MM.1S (cell line): ENCODE results near the gene MBTPS1.

Source experiments
- DNase-seq: peaks from one replicate; pipeline ENCODE4 v3.0.0-alpha.2; 2015
- H2AFZ ChIP-seq: fragments of 300-600 bp; sonication (generic); 2 replicates; pipeline ENCODE4 v1.6.0; 2016; ENCODE audit warnings: antibody characterized with exemption, low read length
- H3F3A ChIP-seq: fragments of 300-600 bp; sonication (generic); 2 replicates; pipeline ENCODE4 v1.6.1; 2016; ENCODE audit warnings: mild to moderate bottlenecking, antibody characterized with exemption, low read length, moderate library complexity, mixed read lengths; ENCODE audit not compliant: insufficient read depth
- H3K27ac ChIP-seq: fragments of 300-600 bp; sonication (generic); 2 replicates; pipeline ENCODE4 v1.5.1; 2016; ENCODE audit warnings: mild to moderate bottlenecking, low read length
- H3K27me3 ChIP-seq: fragments of 300-600 bp; sonication (generic); replicated peaks from 2 replicates; pipeline ENCODE4 v1.6.0; 2016; ENCODE audit warnings: low read length; ENCODE audit not compliant: insufficient read depth
- H3K36me3 ChIP-seq: fragments of 300-600 bp; sonication (generic); replicated peaks from 2 replicates; pipeline ENCODE4 v1.6.1; 2016; ENCODE audit warnings: mild to moderate bottlenecking, low read length, mixed read lengths; ENCODE audit not compliant: insufficient read depth
- H3K4me1 ChIP-seq: fragments of 300-600 bp; sonication (generic); 2 replicates; pipeline ENCODE4 v1.6.1; 2016; ENCODE audit warnings: low read length, mixed read lengths
- H3K4me2 ChIP-seq: fragments of 300-600 bp; sonication (generic); 2 replicates; pipeline ENCODE4 v1.6.0; 2016; ENCODE audit warnings: low read depth, low read length
- H3K4me3 ChIP-seq: fragments of 300-600 bp; sonication (generic); 2 replicates; pipeline ENCODE4 v1.5.1; 2016; ENCODE audit warnings: low read length, mixed read lengths
- H3K79me2 ChIP-seq: fragments of 300-600 bp; sonication (generic); 2 replicates; pipeline ENCODE4 v1.6.1; 2016; ENCODE audit warnings: mixed run types, low read length, mixed read lengths
- H3K9ac ChIP-seq: fragments of 300-600 bp; sonication (generic); 2 replicates; pipeline ENCODE4 v1.6.1; 2016; ENCODE audit warnings: low read length, mixed read lengths
- H3K9me2 ChIP-seq: fragments of 300-600 bp; sonication (generic); replicated peaks from 2 replicates; pipeline ENCODE4 v1.6.1; 2016; ENCODE audit warnings: mild to moderate bottlenecking, low read length, mixed read lengths; ENCODE audit not compliant: insufficient read depth
- H3K9me3 ChIP-seq: fragments of 300-600 bp; sonication (generic); replicated peaks from 2 replicates; pipeline ENCODE4 v1.6.1; 2016; ENCODE audit warnings: mild to moderate bottlenecking, low read length, mixed read lengths; ENCODE audit not compliant: insufficient read depth
- H4K20me1 ChIP-seq: fragments of 300-600 bp; sonication (generic); 2 replicates; pipeline ENCODE4 v1.6.1; 2016; ENCODE audit warnings: mild to moderate bottlenecking, low read length, moderate library complexity, mixed read lengths; ENCODE audit not compliant: insufficient read depth
- EZH2 ChIP-seq: fragments of 300-600 bp; sonication (generic); optimal IDR thresholded peaks from 2 replicates; pipeline ENCODE3; 2017; ENCODE audit warnings: low read depth, mild to moderate bottlenecking, antibody characterized with exemption, low read length, mixed read lengths
- EZH2phosphoT487 ChIP-seq: fragments of 300-600 bp; sonication (generic); IDR thresholded peaks from 2 replicates; pipeline ENCODE4 v1.6.1; 2018; ENCODE audit warnings: antibody characterized with exemption, low read length
- TF ChIP-seq, protein P1 (sequence below): fragments of 300-600 bp; sonication (generic); IDR thresholded peaks from 2 replicates; pipeline ENCODE4 v1.5.1; 2016; ENCODE audit warnings: antibody characterized with exemption, low read length, mixed read lengths

The MBTPS1 gene

DNA sequence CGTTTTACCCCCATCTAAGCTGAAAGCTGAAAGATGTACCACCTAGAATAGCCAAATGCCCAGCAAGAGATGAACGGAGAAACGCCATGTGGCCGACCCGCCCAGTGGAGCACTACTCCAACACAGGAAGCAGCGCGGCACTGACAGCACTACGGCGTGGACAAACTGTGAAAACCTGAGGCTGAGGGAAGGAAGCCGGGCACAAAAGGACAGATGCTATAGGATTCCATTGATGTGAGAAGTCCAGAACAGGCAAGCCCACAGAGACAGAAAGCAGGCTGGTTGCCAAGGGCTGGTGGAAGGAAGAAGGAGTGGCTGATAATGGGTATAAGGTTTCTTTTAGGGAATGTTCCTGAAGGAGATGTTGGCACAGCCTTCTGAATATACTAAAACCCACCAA is 44.7 kb downstream of the MBTPS1 start:
- no peak overlapping the region for H3K4me2 ChIP-seq
- no peaks in the 10 kb centered on the region for H3K9me2 ChIP-seq
- TF ChIP-seq, protein P1, sequence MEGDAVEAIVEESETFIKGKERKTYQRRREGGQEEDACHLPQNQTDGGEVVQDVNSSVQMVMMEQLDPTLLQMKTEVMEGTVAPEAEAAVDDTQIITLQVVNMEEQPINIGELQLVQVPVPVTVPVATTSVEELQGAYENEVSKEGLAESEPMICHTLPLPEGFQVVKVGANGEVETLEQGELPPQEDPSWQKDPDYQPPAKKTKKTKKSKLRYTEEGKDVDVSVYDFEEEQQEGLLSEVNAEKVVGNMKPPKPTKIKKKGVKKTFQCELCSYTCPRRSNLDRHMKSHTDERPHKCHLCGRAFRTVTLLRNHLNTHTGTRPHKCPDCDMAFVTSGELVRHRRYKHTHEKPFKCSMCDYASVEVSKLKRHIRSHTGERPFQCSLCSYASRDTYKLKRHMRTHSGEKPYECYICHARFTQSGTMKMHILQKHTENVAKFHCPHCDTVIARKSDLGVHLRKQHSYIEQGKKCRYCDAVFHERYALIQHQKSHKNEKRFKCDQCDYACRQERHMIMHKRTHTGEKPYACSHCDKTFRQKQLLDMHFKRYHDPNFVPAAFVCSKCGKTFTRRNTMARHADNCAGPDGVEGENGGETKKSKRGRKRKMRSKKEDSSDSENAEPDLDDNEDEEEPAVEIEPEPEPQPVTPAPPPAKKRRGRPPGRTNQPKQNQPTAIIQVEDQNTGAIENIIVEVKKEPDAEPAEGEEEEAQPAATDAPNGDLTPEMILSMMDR, result no peak
- TF ChIP-seq EZH2phosphoT487 (no peak), EZH2 (no peak)
- no peak for DNase-seq
- H3K9me3 ChIP-seq, result no peaks in the 10 kb centered on the region
- H2AFZ ChIP-seq, result no peak overlapping the region
- H3K4me1 ChIP-seq, result peaks cover 18% of the 10 kb centered on the region
- H4K20me1 ChIP-seq, result no peaks in the 10 kb centered on the region
- H3K36me3 ChIP-seq, result 0 out of 2 replicates have a peak, but pooled peaks cover 4% of the 10 kb centered on the region
- H3K9ac ChIP-seq, result no peak overlapping the region
- peaks cover 16% of the 10 kb centered on the region; the same call in 1 of the 2 replicates for H3K79me2 ChIP-seq
- no peak overlapping the region for H3K27ac ChIP-seq
- no peaks in the 10 kb centered on the region for H3K27me3 ChIP-seq
- H3K4me3 ChIP-seq, result no peak overlapping the region
- no peaks in the 10 kb centered on the region; the same call in 1 of the 2 replicates for H3F3A ChIP-seq

DNA sequence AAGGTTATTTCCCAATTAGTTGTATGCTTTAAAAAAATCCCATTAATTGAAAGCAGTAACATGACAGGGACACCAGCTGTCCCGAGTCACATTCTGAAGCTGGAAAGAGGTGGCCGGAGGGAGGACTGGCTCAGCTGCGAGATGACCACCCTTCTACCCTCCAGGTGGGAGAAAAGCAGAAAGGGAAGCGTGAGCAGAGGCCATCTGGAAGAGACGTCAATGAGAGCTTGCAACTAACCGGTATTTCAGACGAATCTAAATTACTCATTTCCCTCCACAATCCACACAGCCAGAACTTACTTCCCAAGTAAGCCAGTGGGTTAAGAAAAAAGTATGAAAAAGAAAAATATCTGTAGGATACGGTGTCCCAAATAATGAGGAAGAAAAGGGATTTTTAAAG is 45.6 kb downstream of the MBTPS1 start:
- 0 out of 2 replicates have a peak, but pooled peaks cover 4% of the 10 kb centered on the region for H3K36me3 ChIP-seq
- H2AFZ ChIP-seq, result no peak overlapping the region
- H3K4me2 ChIP-seq, result no peak overlapping the region
- no peaks in the 10 kb centered on the region for H3K27me3 ChIP-seq
- no peaks in the 10 kb centered on the region for H3K9me2 ChIP-seq
- H3K4me1 ChIP-seq, result peaks cover 18% of the 10 kb centered on the region
- H3K9ac ChIP-seq, result no peak overlapping the region
- H3K79me2 ChIP-seq, result 0 out of 2 replicates have a peak, but pooled peaks cover 10% of the 10 kb centered on the region
- TF ChIP-seq EZH2phosphoT487 (no peak), EZH2 (no peak)
- TF ChIP-seq, protein P1, result no peak
- DNase-seq, result no peak
- H3K9me3 ChIP-seq, result no peaks in the 10 kb centered on the region
- no peaks in the 10 kb centered on the region; the same call in 1 of the 2 replicates for H3F3A ChIP-seq
- H4K20me1 ChIP-seq, result no peaks in the 10 kb centered on the region
- no peak overlapping the region for H3K27ac ChIP-seq
- H3K4me3 ChIP-seq, result no peak overlapping the region

DNA sequence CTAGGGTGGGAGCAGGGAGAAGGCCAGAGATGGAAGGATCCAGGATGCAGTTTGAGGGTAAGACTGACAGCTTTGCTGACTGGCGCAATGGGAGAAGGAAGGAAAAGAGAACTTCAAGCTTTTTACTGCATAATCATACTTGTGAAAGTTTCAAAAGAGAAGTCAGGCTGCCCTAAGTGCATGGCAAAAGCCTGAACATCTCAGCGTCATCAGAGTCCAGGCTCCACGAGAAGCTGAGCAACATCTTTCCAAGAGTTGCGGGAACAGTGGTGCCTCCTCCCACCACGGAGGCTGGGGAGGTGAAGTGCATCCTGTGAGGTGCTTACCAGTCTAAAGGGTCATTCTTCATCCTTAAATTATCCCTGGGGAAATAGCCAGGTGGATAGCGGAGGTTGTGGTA is 47.2 kb downstream of the MBTPS1 start:
- TF ChIP-seq EZH2phosphoT487 (no peak), EZH2 (no peak)
- TF ChIP-seq, protein P1, result no peak
- Histone ChIP-seq H3K79me2 (0 out of 2 replicates have a peak, but pooled peaks cover 5% of the 10 kb centered on the region), H3K4me1 (peaks cover 18% of the 10 kb centered on the region), H3K9me3 (no peaks in the 10 kb centered on the region), H3K9ac (no peak overlapping the region), H3K27me3 (no peaks in the 10 kb centered on the region), H2AFZ (no peak overlapping the region), H4K20me1 (no peaks in the 10 kb centered on the region), H3F3A (no peaks in the 10 kb centered on the region; the same call in 1 of the 2 replicates), H3K27ac (peak overlapping the region; percentile 45; the same call in 1 of the 2 replicates), H3K9me2 (no peaks in the 10 kb centered on the region), H3K4me2 (no peak overlapping the region; the same call in 1 of the 2 replicates), H3K36me3 (0 out of 2 replicates have a peak, but pooled peaks cover 5% of the 10 kb centered on the region), H3K4me3 (no peak overlapping the region)
- peak; percentile 24 for DNase-seq
